ENCODE results near the gene CEP19.

GRCh38 chr3:196699749-196700148, 12.3 kb downstream of the CEP19 start:
- no peak for TF ChIP-seq CTCF (IDR thresholded peaks at IDR 0.05)
- no peak for TF ChIP-seq EP300 (IDR thresholded peaks at IDR 0.05)
- TF ChIP-seq POLR2A (IDR thresholded peaks at IDR 0.05) = no peak
